IPS-NIHi7 (cell line): ENCODE data around the gene AP1G2.
A peak's percentile ranks its signal among the peaks of the same experiment; 100 is the strongest.
"Not testable (repeated sequence)": the region's sequence is repeated elsewhere in the genome, so short reads cannot be mapped to it uniquely, and the experiment has no call there.

Experiments
- DNase-seq: peaks from one replicate; pipeline ENCODE4 v3.0.0; 2012; ENCODE audit warnings: mixed read lengths; ENCODE audit errors: extremely low spot score

Gene AP1G2

DNA sequence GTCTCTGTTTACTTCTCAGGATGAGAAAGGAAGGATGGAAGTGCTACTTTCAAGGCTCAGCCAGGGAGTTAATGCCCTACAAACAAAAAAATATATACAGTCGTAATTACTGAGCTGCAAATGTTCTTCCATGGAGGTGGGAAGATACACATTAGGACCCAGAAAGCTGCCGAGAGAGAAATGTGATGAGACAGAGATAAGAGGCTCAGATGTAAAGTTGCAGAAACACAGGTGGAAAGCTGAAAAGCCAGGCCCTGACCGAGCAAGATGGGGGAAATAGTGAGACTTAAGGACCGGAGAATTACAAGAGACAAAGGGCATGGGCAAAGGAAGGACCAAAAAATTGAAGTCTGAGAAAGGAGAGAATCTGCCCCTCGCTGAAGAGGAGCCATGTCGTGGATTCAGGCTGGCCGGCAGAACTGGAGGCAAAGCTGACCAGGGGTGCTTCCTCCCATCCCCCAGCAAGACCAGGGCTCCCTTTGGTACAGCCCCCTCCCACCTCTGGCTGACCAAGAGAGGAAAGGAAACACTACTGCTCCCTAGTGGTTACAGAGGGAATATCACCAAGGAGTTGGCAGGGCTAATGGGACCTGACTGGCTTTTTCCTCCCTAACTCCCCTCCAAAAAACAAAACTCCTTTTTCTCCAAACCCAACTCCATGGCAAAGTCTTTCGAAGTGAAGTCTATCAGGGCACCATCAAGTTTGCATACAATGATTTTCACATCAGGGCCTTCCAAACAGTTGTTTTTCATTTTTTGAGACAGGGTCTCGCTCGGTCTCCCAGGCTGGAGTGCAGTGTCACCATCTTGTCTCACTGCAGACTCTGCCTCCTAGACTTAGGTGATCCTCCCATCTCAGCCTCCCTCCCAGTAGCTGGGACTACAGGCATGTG lies 28.1 kb downstream of the AP1G2 start:
- peak; percentile 86 for DNase-seq

DNA sequence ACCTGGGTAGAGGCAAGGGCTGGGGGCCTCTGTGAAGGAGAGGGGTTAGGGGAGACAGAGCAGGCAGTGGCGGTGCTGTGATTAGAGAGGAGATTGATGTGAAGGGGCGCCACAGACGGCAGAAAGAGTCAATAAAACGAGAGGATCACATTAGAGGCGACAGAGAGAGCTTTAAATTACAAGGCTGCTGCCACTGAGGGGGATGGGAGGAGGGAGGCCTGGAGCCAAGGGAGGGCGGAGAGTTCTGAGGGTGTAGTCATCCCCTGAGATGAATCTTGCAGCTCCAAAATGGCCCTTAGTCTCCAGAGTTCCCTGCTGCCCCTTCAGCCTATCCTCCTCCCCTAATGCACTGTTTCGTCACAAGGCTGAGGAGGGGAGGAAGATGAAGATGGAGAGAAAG lies 28.8 kb downstream of the AP1G2 start:
- DNase-seq = no peak

DNA sequence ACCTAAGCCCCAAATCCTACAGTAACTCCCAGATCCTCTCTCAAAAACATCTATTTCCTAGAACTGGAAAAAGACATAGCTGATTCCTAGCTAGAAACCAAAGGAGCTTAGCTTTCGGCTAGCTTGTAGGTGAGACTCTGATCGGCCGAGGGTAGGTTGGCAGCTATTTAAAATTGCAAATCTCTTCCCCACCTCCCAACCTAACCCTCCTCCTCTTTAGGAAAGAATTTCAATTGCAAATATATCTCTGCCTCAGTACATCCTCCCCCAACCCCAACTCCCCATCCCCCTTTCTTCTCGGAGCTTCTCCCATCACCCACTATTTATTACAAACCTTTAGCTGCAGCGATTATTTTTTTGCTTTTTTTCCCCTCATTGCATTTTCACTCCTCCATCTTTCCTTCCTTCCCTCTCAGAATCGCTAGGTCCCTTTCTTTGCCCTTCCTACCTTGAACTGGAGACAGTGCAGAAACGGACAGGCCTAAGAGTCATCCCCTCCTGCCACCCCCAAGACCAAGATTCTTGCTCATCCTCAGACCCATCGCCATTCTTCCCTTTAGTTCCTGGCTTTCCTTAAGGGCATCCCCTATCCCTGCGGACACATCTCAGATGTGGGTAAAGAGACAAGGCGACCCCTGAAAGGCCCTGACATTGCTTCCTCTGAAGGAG lies 29.4 kb downstream of the AP1G2 start:
- no peak for DNase-seq

DNA sequence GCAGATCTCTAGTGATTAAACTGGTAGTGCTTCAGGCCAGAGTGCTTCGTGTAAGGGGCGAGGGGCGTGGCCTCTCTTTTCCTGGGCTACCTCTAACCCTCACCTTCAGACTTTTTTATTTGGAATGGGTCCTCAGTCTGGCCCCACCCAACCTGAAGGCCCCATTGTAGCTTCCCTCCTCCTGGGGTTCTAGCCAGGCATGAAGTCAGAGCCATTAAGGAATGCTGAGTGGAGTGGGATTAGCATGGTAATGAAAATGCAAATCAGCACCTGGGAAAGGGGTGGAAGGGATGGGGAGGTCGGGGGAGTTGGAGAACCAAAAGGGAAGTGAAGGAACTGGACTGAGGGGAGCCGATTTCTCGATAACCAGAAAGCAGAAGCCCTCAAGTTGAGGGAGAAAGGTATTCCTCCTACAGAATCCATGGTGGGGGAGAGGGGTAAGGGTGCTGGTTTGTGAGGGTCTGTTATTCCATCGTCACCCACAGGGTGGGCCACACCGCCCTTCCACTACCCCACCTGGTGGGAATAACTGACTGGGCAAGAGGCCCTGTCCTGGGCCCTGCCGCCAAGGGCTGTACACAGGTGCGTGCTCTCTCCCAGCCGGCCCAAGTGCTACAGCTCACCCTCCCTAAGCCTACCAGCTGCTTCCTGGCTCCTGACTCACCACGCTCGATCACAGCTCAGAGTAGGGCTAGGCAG lies 30.1 kb downstream of the AP1G2 start:
- peak; percentile 83 for DNase-seq

DNA sequence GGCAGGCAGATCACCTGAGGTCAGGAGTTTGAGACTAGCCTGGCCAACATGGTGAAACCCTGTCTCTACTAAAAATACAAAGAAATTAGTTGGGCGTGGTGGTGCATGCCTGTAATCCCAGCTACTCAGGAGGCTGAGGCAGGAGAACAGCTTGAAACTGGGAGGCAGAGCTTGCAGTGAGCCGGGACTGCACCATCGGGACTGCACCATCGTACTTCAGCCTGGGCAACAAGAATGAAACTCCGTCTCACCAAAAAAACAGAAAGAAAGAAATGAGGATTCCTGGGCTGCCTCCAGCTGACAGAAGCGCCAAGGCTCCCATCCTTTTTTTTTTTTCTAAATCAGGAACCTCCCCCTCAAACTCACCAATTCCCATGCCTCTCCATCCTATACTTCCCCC lies 30.7 kb downstream of the AP1G2 start:
- not testable (repeated sequence) for DNase-seq

DNA sequence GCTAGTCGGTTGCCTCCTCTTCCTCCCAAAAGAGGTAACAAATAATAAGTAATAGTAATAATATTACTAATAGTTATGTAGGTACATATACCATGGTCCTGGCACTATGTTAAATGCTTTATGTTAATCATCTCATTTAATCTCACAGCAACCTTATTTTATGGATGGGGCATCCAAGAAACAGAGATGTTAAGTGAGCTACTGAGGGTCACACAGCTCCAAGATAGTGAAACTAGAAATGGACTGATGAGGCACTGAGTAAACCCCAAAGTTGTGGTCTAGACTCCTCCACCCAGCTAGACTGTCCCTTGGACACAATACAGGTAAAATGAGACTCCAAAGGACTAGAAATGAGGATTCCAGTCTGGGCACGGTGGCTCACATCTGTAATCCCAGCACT lies 31.1 kb downstream of the AP1G2 start:
- DNase-seq = no peak

DNA sequence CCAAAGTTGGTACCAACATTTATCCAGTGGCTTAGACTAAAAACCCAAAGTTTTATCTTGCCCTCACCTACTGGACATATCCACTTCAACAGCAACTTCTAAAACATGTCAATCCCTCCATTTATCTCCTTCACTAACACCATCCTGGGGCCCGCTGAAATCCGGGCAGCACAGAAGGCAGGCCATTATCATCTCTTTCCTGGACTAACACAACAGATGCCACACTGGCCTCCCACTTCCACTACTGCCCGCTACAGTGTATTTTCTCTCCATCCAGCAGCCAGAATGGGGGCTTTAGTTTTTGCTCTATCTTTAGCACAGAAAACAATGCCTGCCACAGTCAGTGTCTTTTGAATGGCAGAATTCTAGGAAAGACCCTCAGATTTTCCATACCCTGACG lies 31.6 kb downstream of the AP1G2 start:
- no peak for DNase-seq

DNA sequence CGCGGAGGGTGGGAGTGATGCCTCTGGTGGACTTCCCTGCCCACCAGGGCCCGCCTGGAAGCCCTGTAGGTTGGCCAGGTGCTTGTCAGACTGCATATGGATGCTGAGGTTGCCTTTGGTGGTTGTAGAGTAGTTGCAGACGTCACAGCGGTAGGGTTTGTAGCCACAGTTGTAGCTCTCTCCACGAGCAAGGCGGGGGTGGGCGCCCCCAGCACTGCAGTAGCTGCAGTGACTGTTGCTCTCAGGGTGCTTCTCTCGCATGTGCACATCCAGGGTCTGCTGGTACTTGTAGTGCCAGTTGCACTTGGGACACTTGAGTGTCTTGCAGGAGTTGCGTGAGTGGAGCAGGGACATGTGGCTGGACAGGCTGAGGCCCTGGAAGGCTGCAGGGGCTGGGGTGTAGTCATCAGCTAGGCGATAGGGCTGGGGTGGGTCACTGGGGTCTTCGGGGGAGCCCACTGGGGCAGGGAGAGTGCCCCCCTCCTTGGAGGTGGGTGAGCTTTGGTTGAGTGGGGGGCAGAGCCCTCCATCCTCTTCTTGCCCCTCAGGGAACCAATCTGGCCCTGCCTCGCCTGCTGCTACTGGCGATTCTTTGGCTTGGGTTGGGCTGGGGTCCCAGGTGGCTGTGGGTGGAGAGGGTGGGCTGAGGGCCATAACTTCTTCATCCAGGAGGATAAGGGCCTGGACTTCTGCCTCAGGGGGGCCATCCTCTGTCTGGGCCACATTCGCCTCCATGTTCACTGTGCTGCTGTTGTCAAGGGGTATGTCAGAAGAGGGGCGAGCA lies 33.7 kb downstream of the AP1G2 start:
- DNase-seq = no peak

DNA sequence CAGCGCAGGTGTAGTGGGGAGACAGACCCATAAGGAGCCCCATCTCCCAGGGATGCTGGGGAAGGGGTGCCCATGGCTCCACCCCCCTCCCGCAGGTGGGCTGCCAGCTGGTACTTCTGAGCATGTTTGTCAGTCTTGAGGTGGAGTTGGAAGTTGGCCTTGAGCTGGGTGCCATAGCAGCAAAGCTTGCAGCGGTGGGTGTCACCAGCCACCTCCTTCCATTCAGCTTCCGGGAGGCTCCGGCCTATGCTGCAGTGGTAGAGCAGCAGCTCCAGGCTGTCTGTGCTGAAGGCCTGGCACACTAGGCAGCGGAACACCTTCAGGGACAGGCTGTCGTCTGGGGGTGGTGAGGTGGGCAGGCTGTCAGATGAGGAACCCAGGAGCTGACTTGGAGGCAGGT lies 34.9 kb downstream of the AP1G2 start:
- no peak for DNase-seq

DNA sequence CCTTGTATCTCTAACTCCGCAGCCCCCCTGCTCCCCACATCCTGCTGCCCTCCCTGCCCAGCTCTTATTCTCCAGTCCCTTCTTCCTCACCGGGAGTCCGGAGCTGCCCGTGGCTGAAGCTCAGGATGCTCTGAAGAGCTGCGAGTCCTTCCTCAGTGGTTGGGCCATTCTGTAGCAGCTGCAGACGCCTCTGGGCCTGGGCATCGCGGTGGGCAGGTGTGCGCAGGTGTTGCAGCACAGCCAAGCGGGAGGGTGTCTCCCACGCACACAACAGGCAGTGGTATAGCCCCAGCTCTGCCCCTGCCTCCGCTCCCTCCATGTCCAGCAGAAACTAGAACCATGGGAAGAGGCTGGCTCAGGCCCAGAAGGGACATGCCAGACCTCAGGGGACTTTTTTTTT lies 36.2 kb downstream of the AP1G2 start:
- DNase-seq = no peak

DNA sequence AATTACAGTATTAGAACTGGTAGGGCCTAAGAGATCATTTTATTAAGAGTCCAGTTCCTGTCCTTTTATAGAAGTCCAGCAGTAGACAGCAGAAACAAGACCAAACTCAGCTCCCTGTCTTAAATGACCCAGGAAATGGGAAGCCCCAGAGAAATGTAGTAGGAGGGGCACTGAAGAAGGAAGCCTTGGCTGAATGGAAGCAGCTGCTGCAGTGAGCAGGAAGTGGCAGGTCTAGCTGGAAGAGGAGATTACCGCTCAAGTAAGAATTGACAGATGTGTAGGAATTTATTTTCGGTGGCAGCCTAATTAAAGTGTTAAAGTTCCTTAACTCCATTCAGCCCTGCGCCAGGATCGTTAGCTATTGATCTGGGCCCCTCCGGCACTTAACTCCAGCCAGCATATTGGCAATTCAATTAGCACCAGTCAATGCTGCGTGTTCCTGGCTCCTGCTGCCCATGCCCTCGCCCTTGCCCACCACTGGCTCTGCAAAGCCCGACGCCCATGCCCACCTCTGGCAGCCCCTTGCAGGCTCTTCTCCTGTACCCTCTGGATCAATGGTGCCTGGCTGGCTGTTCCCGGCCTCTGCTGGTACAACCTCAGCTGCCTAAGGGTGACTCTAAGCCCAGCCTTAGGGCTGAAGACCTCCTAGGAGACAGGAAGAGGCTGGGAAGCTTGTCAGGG lies 37.1 kb downstream of the AP1G2 start:
- no peak for DNase-seq

DNA sequence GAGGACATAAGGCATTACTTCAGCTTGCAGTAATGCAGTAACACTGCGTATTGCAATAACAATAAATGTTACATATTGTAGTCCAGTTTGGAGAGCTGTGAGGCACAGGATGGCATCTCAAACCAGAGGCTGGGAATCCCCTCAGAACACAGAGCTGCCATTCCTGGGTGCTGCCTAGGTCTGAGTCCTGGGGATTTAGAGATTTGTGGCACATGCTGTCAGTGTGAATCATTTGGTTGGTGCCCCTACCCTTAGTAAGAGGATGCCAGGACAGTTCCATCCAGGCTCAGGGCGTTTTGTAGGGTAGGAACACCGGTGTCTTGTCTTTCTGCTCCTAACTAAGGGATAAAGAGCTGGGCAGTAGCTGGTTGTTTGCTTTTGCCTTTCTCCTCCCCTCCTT lies 38.6 kb downstream of the AP1G2 start:
- no peak for DNase-seq

DNA sequence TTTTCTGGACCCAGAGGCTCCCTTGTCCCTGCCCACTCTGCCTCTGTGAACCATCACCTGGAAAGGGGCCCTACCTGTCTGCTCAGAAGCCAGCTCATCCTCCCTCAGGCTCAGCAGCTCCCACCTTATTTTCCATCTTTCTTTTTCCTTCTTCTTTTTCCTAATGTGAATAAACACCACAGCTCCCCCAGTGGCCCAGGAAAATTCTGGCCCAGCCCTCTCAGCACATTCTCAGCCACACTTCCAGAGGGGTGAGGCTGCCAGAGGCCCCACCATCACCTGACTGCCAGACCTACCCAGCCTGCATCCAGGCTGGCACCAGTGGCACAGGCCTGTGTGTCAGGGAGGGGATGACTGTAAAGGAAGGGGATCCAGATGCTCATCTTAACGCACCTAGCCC lies 39.0 kb downstream of the AP1G2 start:
- DNase-seq = no peak

DNA sequence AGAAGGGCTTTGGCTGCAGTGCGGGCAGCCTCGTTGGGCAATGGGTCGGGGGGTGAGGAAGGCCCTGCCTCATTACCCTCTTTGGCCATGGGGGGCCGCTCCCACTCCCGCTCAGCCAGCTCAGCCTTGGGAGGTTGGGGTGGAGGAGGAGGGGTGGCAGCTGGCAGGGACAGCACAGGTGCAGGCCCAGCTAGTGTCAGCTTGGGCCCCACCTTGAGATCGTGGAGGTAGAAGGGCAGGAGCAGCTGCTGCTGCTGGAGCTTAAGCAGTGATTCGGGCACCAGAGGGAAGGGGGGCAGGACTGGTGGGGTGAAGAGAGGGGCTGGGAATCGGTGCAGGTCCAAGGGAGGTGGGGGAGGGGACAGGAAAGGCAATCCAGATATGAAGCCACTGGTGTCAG lies 42.0 kb downstream of the AP1G2 start:
- DNase-seq = no peak

DNA sequence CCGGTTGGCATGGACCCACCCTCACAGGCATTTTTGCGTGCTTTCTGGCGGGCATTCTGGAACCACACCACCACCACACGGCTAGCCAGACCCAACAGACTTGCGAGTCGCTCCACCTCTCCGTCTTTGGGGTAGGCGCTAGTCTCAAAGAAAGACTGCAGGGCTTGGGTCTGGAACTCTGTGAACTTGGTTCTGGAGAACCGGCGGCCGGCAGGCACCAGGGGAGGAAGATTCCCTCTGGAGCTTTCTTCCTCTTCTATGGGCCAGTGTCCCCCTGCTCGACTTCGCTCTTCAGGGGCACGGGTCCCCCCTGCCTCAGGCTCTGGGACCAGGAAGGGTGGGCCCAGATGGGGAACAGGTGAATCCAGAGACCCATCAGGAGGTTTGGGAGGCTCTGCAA lies 42.6 kb downstream of the AP1G2 start:
- DNase-seq = no peak

DNA sequence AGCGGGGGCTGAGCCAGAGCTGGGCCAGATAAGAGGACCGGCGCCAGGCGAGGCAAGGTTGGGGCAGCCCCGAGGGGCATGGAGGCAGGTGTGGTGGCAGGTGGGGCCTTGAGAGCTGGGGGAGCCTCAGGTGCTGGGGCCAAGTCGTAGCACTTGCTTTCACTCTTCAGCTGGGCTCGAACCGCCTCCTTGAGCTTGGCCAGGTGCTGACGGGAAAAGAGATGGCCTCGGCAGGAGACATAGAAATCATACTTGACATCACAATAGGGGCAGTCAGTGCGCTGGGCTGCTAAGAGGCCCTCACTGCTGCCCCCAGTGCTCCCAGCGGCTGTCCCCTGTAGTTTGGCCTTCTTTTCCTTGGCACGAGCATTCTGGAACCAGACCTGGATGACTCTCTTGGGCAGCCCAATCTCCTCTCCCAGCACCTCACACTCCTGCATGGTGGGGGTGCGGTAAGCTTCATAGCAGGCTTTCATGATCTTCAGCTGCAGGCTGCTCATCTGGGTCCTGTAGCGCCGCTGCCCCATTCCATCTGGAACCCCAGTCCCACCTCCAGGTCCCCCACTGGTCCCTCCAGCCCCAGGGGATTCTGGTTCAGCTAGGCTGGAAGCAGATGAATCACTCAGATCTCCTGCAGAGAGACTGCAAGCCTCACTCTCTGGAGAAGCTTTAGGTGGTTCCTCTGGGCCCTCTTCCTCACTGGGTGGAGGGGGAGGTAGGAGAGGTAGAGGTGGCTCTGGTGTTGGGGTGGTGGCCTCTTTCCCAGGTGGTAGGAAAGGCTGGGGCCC lies 44.2 kb downstream of the AP1G2 start:
- DNase-seq = no peak

DNA sequence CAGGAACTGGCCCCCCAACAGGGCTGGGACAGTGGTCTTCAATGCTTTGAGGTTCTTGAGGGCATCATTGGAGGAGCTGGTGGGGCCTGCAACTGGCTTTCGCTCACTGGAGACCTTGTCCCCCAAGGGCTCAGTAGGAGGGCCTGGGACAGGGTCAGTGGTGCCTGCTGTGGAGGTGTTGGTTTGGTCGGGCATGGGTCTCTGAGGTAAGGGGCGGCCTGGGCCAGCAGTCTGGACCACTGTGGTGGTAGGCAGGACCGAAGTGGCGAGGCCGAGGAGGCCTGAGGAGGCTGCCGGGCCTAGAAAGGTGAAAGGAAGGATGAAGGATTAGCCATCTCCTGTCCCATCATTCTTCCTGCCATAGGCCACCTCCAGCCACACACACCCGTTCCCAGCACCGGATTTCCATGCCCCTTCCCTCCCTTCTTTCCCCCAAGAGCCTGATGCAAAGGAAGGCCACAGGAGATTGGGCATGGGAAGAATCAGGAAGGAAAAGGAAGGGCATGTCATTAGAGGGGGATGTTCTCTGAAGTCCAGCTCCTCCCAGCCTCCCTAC lies 44.9 kb downstream of the AP1G2 start:
- DNase-seq = no peak

DNA sequence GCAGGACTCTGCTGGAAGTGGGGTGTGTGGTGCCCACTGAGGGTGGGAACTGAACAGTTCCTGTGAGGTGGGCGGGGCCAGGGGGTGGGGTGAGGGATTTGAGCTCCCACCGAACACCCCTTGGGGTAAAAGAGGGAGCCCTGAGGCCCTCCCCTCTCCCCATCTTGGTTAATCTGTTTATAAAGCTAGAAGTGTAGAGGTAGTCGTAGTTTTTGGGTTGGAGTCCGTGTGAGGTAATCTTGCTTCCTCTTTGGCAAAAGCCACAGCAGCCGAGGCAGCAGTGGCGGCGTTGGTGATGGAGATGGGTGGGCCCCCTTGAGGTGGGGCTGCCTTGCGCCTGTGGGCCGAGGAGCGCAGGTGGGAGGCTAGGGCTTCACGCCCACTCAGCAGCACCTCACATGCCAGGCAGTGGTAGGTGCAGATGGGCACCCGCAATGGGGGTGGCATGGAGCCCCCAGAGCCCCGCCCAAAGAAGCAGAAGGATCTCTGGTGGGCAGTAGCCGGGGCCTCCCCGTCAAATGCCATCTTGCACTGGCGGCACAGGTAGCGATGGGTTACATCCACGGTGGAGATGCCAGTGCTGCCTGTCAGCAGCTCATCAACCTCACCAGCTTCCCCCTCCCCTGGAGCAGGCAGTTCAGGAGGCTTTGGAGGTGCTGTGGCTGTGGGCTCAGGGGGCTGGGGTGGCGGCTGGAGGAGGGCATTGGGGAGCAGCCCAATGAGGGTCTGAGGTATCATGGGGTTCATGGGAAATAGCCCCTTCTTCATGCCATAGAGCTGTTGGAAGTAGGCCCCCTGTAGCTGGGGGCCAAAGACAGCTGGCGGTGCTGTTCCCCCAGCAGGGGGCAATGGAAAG lies 45.6 kb downstream of the AP1G2 start:
- DNase-seq = no peak

DNA sequence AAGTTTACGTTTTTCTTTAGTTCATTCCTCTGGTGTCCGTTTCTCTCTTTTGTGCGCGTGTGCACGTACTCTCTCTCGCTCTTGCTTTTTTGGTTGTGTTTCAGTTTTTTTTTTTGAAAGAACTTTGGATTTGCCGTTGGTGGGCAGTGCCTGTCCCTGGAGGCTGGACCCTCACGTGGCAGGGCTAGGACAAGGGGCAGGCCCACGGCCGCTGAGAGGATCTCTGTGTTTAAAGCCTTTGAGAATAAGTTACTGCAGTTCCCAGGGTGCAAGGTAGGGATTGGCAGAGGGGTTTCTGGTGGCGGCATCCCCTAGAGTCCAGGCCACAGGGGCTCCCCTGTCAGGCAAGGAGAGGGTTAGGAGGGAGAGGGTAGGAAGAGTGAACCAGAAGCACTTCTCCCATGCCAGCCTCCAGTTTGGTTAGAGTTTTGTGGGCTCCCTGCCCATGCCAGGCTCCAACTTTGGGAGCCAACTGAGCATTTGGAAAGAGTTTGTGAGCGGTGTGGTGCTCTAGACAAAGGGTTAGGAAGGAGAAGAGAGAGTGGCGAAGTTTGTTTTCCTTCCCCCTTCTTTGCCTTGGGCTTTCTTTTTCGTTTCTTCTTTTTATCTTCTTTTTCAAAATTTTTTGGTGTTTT lies 46.6 kb downstream of the AP1G2 start:
- no peak for DNase-seq
